ENCODE results near the gene CNTN5.

DNA sequence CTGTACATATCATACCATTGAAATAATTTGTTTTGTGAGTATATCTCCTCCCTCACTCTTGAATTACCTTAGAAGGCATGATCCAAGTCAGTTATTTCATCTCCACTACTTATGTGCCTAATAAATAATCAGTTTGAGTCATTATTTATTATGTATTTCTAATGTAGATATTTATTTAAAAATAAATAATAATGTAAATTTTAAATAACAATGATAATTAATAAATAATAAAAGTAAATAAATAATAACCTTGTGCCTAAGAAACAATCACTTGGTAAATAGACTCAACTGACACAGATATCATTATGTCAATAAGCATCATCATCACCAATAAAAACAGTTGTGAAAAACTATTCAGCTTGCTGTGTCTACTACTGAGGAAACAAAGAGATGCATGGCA, 213.8 kb downstream of the CNTN5 start:
- TF ChIP-seq, protein P1, sequence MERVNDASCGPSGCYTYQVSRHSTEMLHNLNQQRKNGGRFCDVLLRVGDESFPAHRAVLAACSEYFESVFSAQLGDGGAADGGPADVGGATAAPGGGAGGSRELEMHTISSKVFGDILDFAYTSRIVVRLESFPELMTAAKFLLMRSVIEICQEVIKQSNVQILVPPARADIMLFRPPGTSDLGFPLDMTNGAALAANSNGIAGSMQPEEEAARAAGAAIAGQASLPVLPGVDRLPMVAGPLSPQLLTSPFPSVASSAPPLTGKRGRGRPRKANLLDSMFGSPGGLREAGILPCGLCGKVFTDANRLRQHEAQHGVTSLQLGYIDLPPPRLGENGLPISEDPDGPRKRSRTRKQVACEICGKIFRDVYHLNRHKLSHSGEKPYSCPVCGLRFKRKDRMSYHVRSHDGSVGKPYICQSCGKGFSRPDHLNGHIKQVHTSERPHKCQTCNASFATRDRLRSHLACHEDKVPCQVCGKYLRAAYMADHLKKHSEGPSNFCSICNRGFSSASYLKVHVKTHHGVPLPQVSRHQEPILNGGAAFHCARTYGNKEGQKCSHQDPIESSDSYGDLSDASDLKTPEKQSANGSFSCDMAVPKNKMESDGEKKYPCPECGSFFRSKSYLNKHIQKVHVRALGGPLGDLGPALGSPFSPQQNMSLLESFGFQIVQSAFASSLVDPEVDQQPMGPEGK (CRISPR knock-in tag; IDR thresholded peaks at IDR 0.05; ENCODE audit: borderline replicate concordance): no peak
- TF ChIP-seq TOX (CRISPR knock-in tag; IDR thresholded peaks at IDR 0.05; ENCODE audit: borderline replicate concordance): no peak
- TF ChIP-seq ARNTL (CRISPR knock-in tag; IDR thresholded peaks at IDR 0.05; ENCODE audit: borderline replicate concordance, low read depth): no peak
- no peak for TF ChIP-seq ESRRG (CRISPR knock-in tag; IDR thresholded peaks at IDR 0.05)
- no peak for TF ChIP-seq ZC3H10 (CRISPR knock-in tag; IDR thresholded peaks at IDR 0.05)
- TF ChIP-seq ZFP30 (CRISPR knock-in tag; IDR thresholded peaks at IDR 0.05): no peak
- no peak for TF ChIP-seq PPARA (CRISPR knock-in tag; IDR thresholded peaks at IDR 0.05; ENCODE audit: borderline replicate concordance)
- TF ChIP-seq, protein P2, sequence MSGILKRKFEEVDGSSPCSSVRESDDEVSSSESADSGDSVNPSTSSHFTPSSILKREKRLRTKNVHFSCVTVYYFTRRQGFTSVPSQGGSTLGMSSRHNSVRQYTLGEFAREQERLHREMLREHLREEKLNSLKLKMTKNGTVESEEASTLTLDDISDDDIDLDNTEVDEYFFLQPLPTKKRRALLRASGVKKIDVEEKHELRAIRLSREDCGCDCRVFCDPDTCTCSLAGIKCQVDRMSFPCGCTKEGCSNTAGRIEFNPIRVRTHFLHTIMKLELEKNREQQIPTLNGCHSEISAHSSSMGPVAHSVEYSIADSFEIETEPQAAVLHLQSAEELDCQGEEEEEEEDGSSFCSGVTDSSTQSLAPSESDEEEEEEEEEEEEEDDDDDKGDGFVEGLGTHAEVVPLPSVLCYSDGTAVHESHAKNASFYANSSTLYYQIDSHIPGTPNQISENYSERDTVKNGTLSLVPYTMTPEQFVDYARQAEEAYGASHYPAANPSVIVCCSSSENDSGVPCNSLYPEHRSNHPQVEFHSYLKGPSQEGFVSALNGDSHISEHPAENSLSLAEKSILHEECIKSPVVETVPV (CRISPR knock-in tag; IDR thresholded peaks at IDR 0.05): no peak
- TF ChIP-seq, protein P3, sequence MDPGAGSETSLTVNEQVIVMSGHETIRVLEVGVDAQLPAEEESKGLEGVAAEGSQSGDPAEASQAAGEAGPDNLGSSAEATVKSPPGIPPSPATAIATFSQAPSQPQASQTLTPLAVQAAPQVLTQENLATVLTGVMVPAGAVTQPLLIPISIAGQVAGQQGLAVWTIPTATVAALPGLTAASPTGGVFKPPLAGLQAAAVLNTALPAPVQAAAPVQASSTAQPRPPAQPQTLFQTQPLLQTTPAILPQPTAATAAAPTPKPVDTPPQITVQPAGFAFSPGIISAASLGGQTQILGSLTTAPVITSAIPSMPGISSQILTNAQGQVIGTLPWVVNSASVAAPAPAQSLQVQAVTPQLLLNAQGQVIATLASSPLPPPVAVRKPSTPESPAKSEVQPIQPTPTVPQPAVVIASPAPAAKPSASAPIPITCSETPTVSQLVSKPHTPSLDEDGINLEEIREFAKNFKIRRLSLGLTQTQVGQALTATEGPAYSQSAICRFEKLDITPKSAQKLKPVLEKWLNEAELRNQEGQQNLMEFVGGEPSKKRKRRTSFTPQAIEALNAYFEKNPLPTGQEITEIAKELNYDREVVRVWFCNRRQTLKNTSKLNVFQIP (CRISPR knock-in tag; IDR thresholded peaks at IDR 0.05; ENCODE audit: borderline replicate concordance, low read depth): no peak
- no peak for TF ChIP-seq CSDC2 (CRISPR knock-in tag; IDR thresholded peaks at IDR 0.05)
- TF ChIP-seq ISL1 (CRISPR knock-in tag; IDR thresholded peaks at IDR 0.05): no peak

Data from SK-N-SH treated with all-trans-retinoic acid at 6 μM for 48 hours (cell line).